K562 (cell line): ENCODE data around the gene PTOV1. TPM values are rescaled to one million over a fixed set of nuclear protein-coding genes. Genes with fewer than 3 reads are reported as not detected.

Experiments
- ATAC-seq: fragments of 200-7000 bp; cut with Tn5 transposase; 3 replicates; pipeline ENCODE4 v1.9.1; 2020; ENCODE audit warnings: moderate library complexity
- BruUV-seq: library from RNA; stranded (reverse); fragments of 400-500 nt; replicated peaks from 2 replicates; lab custom pipeline; 2021; lab: Mats Ljungman, UMichigan
- CTCF ChIA-PET: fragments of 300-600 bp; formaldehyde crosslinking; extraction: SDS; loops from one replicate; lab custom pipeline; 2021; ENCODE audit warnings: low intra/inter-chr PET ratio; lab: Yijun Ruan, JAX
- POLR2A ChIA-PET: fragments of 300-600, 350-650 bp; sonication (Branson Sonifier 250); formaldehyde crosslinking; extraction: SDS; loops from one replicate; lab custom pipeline; 2021; ENCODE audit warnings: antibody characterized with exemption, inconsistent platforms; lab: Yijun Ruan, JAX
- DNase-seq, 4 experiments: peaks; one replicate each; pipeline versions ENCODE4 v3.0.0 to v3.0.0-alpha.2; 2011 to 2018; ENCODE audit warnings: low spot score in 3 of 4, mixed read lengths in 3 of 4; ENCODE audit errors: extremely low read depth in 1 of 4
- FAIRE-seq: peaks from 2 replicates; lab custom pipeline; 2011; peaks lifted over from hg19 to GRCh38; lab: Jason Lieb, UNC
- H2AFZ ChIP-seq: 2 replicates; pipeline ENCODE4 v1.6.0; 2011; ENCODE audit warnings: low read depth, low read length, control low read depth, inconsistent platforms
- H3K27ac ChIP-seq: fragments of 200-600 bp; 3 replicates; pipeline ENCODE4 v1.8.0; 2011; ENCODE audit warnings: low read depth, mild to moderate bottlenecking, control low read depth, inconsistent platforms, low read length, moderate library complexity, mixed read lengths; ENCODE audit errors: extremely low read depth
- H3K27me3 ChIP-seq, 2 experiments: fragments of 300-600 bp in 1 of 2; 2 replicates in 1 of 2; 3 replicates in 1 of 2; pipeline versions ENCODE4 v1.6.0 to v1.8.0; 2011; ENCODE audit warnings: inconsistent platforms in 2 of 2, low read length in 2 of 2, mild to moderate bottlenecking in 1 of 2, mixed read lengths in 1 of 2, moderate library complexity in 1 of 2; ENCODE audit not compliant: control insufficient read depth in 2 of 2, insufficient read depth in 2 of 2
- H3K36me3 ChIP-seq: fragments of 300-600 bp; 3 replicates; pipeline ENCODE4 v1.8.0; 2011; ENCODE audit warnings: mild to moderate bottlenecking, low read length, inconsistent platforms; ENCODE audit not compliant: control insufficient read depth, insufficient read depth
- H3K4me1 ChIP-seq, 2 experiments: fragments of 200-600 bp in 1 of 2; replicated peaks in 1 of 2; 2 replicates in 1 of 2; 3 replicates in 1 of 2; pipeline versions ENCODE4 v1.5.1 to v1.8.0; 2011; ENCODE audit warnings: inconsistent platforms in 2 of 2, low read length in 2 of 2, mild to moderate bottlenecking in 1 of 2, mixed read lengths in 1 of 2, moderate library complexity in 1 of 2; ENCODE audit not compliant: control insufficient read depth in 2 of 2, insufficient read depth in 2 of 2
- H3K4me2 ChIP-seq: 2 replicates; pipeline ENCODE4 v1.6.1; 2011; ENCODE audit warnings: low read length, control low read depth, inconsistent platforms, mixed read lengths; ENCODE audit not compliant: insufficient read depth
- H3K4me3 ChIP-seq: fragments of 200-600 bp; sonication (generic), shearing (Covaris generic); 2 replicates; pipeline ENCODE4 v1.5.1; 2016; ENCODE audit warnings: control low read depth, inconsistent platforms
- H3K79me2 ChIP-seq: fragments of 200-600 bp; 3 replicates; pipeline ENCODE4 v1.8.0; 2011; ENCODE audit warnings: low read length, inconsistent platforms; ENCODE audit not compliant: control insufficient read depth, insufficient read depth
- H3K9ac ChIP-seq, 2 experiments: 2 replicates each; pipeline versions ENCODE4 v1.6.0 to v1.6.1; 2011; ENCODE audit warnings: low read depth in 2 of 2, low read length in 2 of 2, control low read depth in 1 of 2, inconsistent platforms in 1 of 2, mild to moderate bottlenecking in 1 of 2, mixed read lengths in 1 of 2; ENCODE audit not compliant: insufficient read depth in 1 of 2
- H3K9me1 ChIP-seq: one replicate; pipeline ENCODE4 v1.6.0; 2011; ENCODE audit warnings: inconsistent platforms, mild to moderate bottlenecking, low read length, moderate library complexity; ENCODE audit not compliant: control insufficient read depth, insufficient read depth
- H3K9me3 ChIP-seq: replicated peaks from 2 replicates; pipeline ENCODE4 v1.5.1; 2011; ENCODE audit warnings: low read depth, low read length, inconsistent platforms; ENCODE audit not compliant: control insufficient read depth, insufficient read depth
- H4K20me1 ChIP-seq: replicated peaks from 2 replicates; pipeline ENCODE4 v1.6.1; 2011; ENCODE audit warnings: low read length, inconsistent platforms, mixed read lengths; ENCODE audit not compliant: control insufficient read depth, insufficient read depth
- CBX8 ChIP-seq: fragments of 200-600 bp; sonication (generic); IDR thresholded peaks from 2 replicates; pipeline ENCODE4 v1.6.1; 2012; ENCODE audit warnings: borderline replicate concordance, mixed run types, low read depth, mild to moderate bottlenecking, moderate library complexity, mixed read lengths, low read length, control low read depth, inconsistent platforms; ENCODE audit not compliant: poor library complexity, severe bottlenecking; ENCODE audit errors: extremely low read depth
- CEBPG ChIP-seq, 3 experiments: fragments of 200-800 bp in 1 of 3; sonication (Bioruptor generic) in 1 of 3; sonication (generic) in 1 of 3; formaldehyde crosslinking in 1 of 3; IDR thresholded peaks in 2 of 3; conservative IDR thresholded peaks in 1 of 3; 2 replicates each; pipeline versions ENCODE4 v1.6.1 to v1.8.0; 2016 to 2022; ENCODE audit warnings: missing compliant biosample characterization in 2 of 3, missing genetic modification characterization in 2 of 3, mild to moderate bottlenecking in 1 of 3, missing genetic modification reagents in 1 of 3
- CREM ChIP-seq: IDR thresholded peaks from 2 replicates; pipeline ENCODE4 v1.6.1; 2014; ENCODE audit warnings: antibody characterized with exemption, low read depth
- GABPA ChIP-seq: fragments of 200-800 bp; sonication (Bioruptor generic); conservative IDR thresholded peaks from 2 replicates; pipeline ENCODE4 v1.6.1; 2016; ENCODE audit warnings: low read depth, missing genetic modification characterization, missing compliant biosample characterization
- HCFC1 ChIP-seq: IDR thresholded peaks from 2 replicates; pipeline ENCODE4 v1.6.1; 2012; ENCODE audit warnings: low read depth, low read length, improper control_type of control experiment
- HNRNPK ChIP-seq: fragments of 200-400 bp; formaldehyde crosslinking; IDR thresholded peaks from one replicate; pipeline ENCODE4 v1.6.1; 2018; ENCODE audit warnings: mild to moderate bottlenecking, low read depth, low read length; ENCODE audit not compliant: poor library complexity, severe bottlenecking
- NFIX ChIP-seq: fragments of 250-450 bp; sonication (Bioruptor Pico); IDR thresholded peaks from 2 replicates; pipeline ENCODE4 v1.4.0; 2020; ENCODE audit warnings: low read depth, mild to moderate bottlenecking, moderate library complexity
- WGBS: fragments of 100-300 bp; shearing (Covaris generic); methylation state at CpG from one replicate; pipeline ENCODE4 v1.1.6; 2016; ENCODE audit warnings: low coverage, mixed read lengths; ENCODE audit not compliant: insufficient coverage; ENCODE audit errors: missing lambda C conversion rate; 5-methylcytosine and 5-hydroxymethylcytosine counted together
- in situ Hi-C: fragments of 300-500 bp; cut with MboI; formaldehyde crosslinking; loops from 4 replicates; pipeline ENCODE4 v1.15.0; 2018; ENCODE audit warnings: inconsistent platforms, mixed read lengths
- intact Hi-C: fragments of 100-400 bp; cut with micrococcal nuclease; formaldehyde crosslinking; loops from 2 replicates; pipeline ENCODE4 v1.14.2; 2022
- polyA plus RNA-seq, 8 experiments: library from polyadenylated mRNA; depleted of rRNA in 4 of 8; stranded (reverse) in 5 of 8; unstranded in 3 of 8; fragments of >200 nt; fragmentation: Nextera tagmentation in 2 of 8; fragmentation: Illumina TruSeq in 1 of 8; extraction: Ambion mirVana in 2 of 8; extraction: Trizol in 1 of 8; gene quantifications; 2 replicates each; pipeline versions ENCODE4 v1.2.1 to v1.2.3, GENCODE V29; 2011 to 2014; ENCODE audit warnings: inconsistent platforms in 1 of 8, missing spikeins in 1 of 8
- total RNA-seq, 7 experiments: library from RNA; depleted of rRNA in 6 of 7; stranded (reverse); fragments of >200 nt in 6 of 7; fragmentation: Illumina TruSeq in 2 of 7; extraction: Trizol in 2 of 7; gene quantifications; 2 replicates each; pipeline versions ENCODE4 v1.2.1 to v1.2.3, GENCODE V29; 2011 to 2021; ENCODE audit warnings: low replicate concordance in 1 of 7
- TF ChIP-seq, protein P1 (sequence below): sonication (generic); formaldehyde crosslinking; IDR thresholded peaks from 2 replicates; pipeline ENCODE4 v1.8.1; 2023; ENCODE audit warnings: mild to moderate bottlenecking, missing genetic modification reagents

The PTOV1 gene
- total and polyA plus RNA-seq, 9 of the 15 experiments (the other 6 are each of a cell fraction or from before 2014, with no cell fraction given), result 4.9 to 169 (median 43.5) TPM

DNA sequence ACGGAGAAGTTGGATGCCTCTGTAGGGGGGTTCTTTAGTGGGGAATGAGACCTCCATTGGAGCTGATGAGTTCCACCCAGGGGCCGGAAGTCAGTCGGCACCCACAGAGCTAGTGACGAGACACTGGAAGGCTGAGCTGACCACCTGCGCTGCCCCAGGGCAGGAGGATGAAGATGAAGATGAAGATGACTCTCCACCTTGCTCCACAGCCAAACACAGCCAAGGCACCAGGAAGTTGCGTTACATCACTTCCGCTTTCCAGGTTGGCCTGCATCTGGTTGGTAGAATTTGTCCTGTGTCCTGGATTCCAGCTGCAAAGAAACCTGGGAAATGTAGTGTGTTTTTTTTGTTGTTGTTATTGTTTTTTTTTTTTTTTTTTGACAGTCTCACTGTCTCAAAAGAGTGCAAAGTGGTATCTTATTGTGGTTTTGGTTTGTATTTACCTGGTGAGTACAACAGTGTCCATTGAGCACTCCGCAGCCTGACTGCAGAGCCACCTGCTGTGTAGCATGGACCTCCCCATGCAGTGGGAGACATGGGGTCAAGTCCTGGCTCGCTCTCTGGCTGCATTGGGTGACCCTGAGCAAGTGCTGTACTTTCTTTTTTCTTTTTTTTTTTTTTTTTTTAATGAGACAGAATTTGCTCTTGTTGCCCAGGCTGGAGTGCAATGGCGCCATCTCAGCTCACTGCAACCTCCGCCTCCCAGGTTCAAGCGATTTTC is 28.4 kb downstream of the PTOV1 start:
- no peaks in the 10 kb centered on the region for H3K9me3 ChIP-seq
- no peak overlapping the region for H2AFZ ChIP-seq
- peaks cover 24% of the 10 kb centered on the region for H3K79me2 ChIP-seq
- H3K27me3 ChIP-seq, result no peaks in the 10 kb centered on the region
- H3K9me1 ChIP-seq, result no peaks in the 10 kb centered on the region
- no peak overlapping the region for H3K27ac ChIP-seq
- no peak overlapping the region for H3K4me3 ChIP-seq
- POLR2A ChIA-PET, result interaction anchor here (0.7 to 1.6 kb wide), 3 partner anchors 11 to 427 kb away, joined by 3 to 4 read pairs (median 4); partner anchors contain the start of genes ATF5 and NUP62
- peaks cover 57% of the 10 kb centered on the region for H3K36me3 ChIP-seq
- 0 out of 2 replicates have a peak overlapping the region, but pooled peaks have one; percentile 99 for H3K4me2 ChIP-seq
- BruUV-seq, result no TSS peak
- WGBS, result 87% methylated on average over 12 of the region's 12 CpGs
- no peaks in the 10 kb centered on the region for H4K20me1 ChIP-seq
- FAIRE-seq (peak; percentile 75), DNase-seq (no peak), ATAC-seq (no peak)
- CTCF ChIA-PET, result no interaction called here
- in situ Hi-C loops (loop anchor here (10.0 kb wide), 1 partner anchor 385 kb away; the partner anchor contains the start of gene RPS11), intact Hi-C loops (loop anchor here (10.0 kb wide), 1 partner anchor 165 kb away; no protein-coding TSS in a partner anchor)
- H3K9ac ChIP-seq, result no peak overlapping the region; a peak in 1 of 4 replicates
- peaks cover 9 to 69% of the 10 kb centered on the region in 2 experiments; a peak in 4 of 5 replicates for H3K4me1 ChIP-seq
- TF ChIP-seq HCFC1 (0 out of 2 replicates have a peak, but pooled peaks have one; percentile 20), CBX8 (no peak), HNRNPK (no peak), CEBPG (CRISPR knock-in tag; IDR thresholded peaks at IDR 0.05) (peak; percentile 7; the same call in 1 of the 2 replicates), CEBPG (tag; conservative IDR thresholded peaks at IDR 0.05 in 1 of 2, IDR thresholded peaks at IDR 0.05 in 1 of 2) (no peak), CREM (peak; percentile 46), GABPA (tag) (0 out of 2 replicates have a peak, but pooled peaks have one; percentile 14), NFIX (CRISPR knock-in tag) (no peak)
- TF ChIP-seq, protein P1, sequence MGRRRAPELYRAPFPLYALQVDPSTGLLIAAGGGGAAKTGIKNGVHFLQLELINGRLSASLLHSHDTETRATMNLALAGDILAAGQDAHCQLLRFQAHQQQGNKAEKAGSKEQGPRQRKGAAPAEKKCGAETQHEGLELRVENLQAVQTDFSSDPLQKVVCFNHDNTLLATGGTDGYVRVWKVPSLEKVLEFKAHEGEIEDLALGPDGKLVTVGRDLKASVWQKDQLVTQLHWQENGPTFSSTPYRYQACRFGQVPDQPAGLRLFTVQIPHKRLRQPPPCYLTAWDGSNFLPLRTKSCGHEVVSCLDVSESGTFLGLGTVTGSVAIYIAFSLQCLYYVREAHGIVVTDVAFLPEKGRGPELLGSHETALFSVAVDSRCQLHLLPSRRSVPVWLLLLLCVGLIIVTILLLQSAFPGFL (CRISPR knock-in tag), result no peak
